DOHH2 (cell line): ENCODE results near the gene TSPAN14.

ENCODE experiments used
- H3F3A ChIP-seq: fragments of 200-600 bp; sonication (generic), shearing (Covaris generic); 2 replicates; pipeline ENCODE4 v1.6.0; 2016; ENCODE audit warnings: antibody characterized with exemption, mild to moderate bottlenecking; ENCODE audit not compliant: control insufficient read depth, insufficient read depth
- H3K27ac ChIP-seq: fragments of 200-600 bp; sonication (generic); 2 replicates; pipeline ENCODE4 v1.5.1; 2014; ENCODE audit warnings: low read depth, mild to moderate bottlenecking, low read length, moderate library complexity
- H3K27me3 ChIP-seq: fragments of 200-600 bp; sonication (generic); 2 replicates; pipeline ENCODE4 v1.6.1; 2014; ENCODE audit warnings: mild to moderate bottlenecking, low read length, mixed read lengths; ENCODE audit not compliant: control insufficient read depth
- H3K36me3 ChIP-seq: fragments of 200-600 bp; sonication (generic); 2 replicates; pipeline ENCODE4 v1.6.1; 2014; ENCODE audit warnings: mild to moderate bottlenecking, low read length, moderate library complexity, mixed read lengths; ENCODE audit not compliant: control insufficient read depth
- H3K4me1 ChIP-seq: fragments of 200-600 bp; sonication (generic); 2 replicates; pipeline ENCODE4 v1.6.1; 2014; ENCODE audit warnings: mild to moderate bottlenecking, low read length, mixed read lengths; ENCODE audit not compliant: control insufficient read depth
- H3K4me2 ChIP-seq: fragments of 200-600 bp; sonication (generic); 2 replicates; pipeline ENCODE4 v1.6.0; 2014; ENCODE audit warnings: mild to moderate bottlenecking, low read length, moderate library complexity
- H3K4me3 ChIP-seq: fragments of 200-600 bp; sonication (generic); 2 replicates; pipeline ENCODE4 v1.5.1; 2014; ENCODE audit warnings: mild to moderate bottlenecking, low read length, mixed read lengths
- H3K79me2 ChIP-seq: fragments of 200-600 bp; sonication (generic); 2 replicates; pipeline ENCODE4 v1.6.1; 2014; ENCODE audit warnings: mild to moderate bottlenecking, low read length, mixed read lengths; ENCODE audit not compliant: control insufficient read depth
- H3K9me2 ChIP-seq: fragments of 200-600 bp; sonication (generic); replicated peaks from 2 replicates; pipeline ENCODE4 v1.6.1; 2014; ENCODE audit warnings: mild to moderate bottlenecking, low read length, mixed read lengths; ENCODE audit not compliant: control insufficient read depth
- H3K9me3 ChIP-seq: fragments of 200-600 bp; sonication (generic); 2 replicates; pipeline ENCODE4 v1.6.1; 2014; ENCODE audit warnings: antibody characterized with exemption, low read length, mixed read lengths; ENCODE audit not compliant: control insufficient read depth, insufficient read depth
- H4K20me1 ChIP-seq: fragments of 200-600 bp; sonication (generic); 2 replicates; pipeline ENCODE4 v1.6.0; 2014; ENCODE audit warnings: low read depth, mild to moderate bottlenecking, antibody characterized with exemption, low read length, moderate library complexity; ENCODE audit not compliant: control insufficient read depth, insufficient read depth
- EZH2phosphoT487 ChIP-seq: fragments of 200-600 bp; sonication (generic); IDR thresholded peaks from 2 replicates; pipeline ENCODE4 v1.6.1; 2017; ENCODE audit warnings: borderline replicate concordance, mild to moderate bottlenecking, antibody characterized with exemption, low read length, moderate library complexity, mixed read lengths
- TF ChIP-seq, protein P1 (sequence below): fragments of 200-600 bp; sonication (generic); IDR thresholded peaks from one replicate; pipeline ENCODE4 v1.5.1; 2014; ENCODE audit warnings: antibody characterized with exemption, mild to moderate bottlenecking, low read depth, low read length; ENCODE audit not compliant: poor library complexity, severe bottlenecking

The TSPAN14 gene

DNA sequence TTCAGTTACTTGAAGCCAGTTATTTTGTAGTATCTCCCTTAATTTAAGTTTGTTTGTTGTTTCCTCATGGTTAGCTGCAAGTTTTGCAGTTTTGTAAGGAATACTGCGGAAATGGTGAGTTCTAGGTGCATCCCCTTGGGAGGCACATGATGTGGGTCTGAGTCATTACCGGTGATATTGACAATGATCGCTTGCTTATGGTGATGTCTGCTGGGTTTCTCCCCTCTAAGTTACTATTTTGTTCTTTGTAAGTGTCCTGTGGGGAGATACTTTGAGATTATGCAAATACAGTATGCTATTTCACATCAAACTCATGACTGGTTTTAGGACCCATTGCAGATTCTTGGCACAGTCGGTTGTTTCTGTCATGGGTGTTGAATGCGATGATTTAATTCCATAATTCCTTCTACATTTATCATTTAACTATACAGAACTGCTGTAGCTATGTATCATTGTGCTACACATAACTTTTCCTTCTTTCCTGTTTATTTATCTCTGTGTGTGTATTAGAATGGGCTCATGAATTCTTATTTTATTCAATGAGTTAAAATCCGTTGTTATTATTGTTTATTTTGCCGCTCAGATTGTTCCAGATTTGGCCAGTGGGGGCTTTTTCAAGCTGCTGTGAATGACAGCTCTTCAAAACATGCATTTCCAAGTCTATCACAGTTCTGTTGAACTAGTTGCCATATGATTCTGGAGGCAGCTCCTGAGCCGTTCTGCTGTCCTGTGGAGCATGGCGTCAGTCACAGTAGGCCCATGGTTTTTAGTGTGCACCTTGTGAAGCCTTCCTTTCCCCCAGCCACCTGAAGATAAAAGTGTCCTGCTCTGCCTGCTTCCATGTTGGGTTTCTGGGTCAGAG lies 18.4 kb downstream of the TSPAN14 start:
- Histone ChIP-seq H3K4me3 (peak overlapping the region; percentile 46), H3K9me3 (no peaks in the 10 kb centered on the region), H3F3A (peaks cover 17% of the 10 kb centered on the region), H3K27ac (peak overlapping the region; percentile 85), H3K79me2 (peaks cover 74% of the 10 kb centered on the region), H3K4me1 (peaks cover 76% of the 10 kb centered on the region), H3K9me2 (no peaks in the 10 kb centered on the region), H3K27me3 (no peaks in the 10 kb centered on the region), H4K20me1 (no peaks in the 10 kb centered on the region), H3K36me3 (peaks cover 33% of the 10 kb centered on the region), H3K4me2 (peak overlapping the region; percentile 54)
- no peak for TF ChIP-seq EZH2phosphoT487
- TF ChIP-seq, protein P1, sequence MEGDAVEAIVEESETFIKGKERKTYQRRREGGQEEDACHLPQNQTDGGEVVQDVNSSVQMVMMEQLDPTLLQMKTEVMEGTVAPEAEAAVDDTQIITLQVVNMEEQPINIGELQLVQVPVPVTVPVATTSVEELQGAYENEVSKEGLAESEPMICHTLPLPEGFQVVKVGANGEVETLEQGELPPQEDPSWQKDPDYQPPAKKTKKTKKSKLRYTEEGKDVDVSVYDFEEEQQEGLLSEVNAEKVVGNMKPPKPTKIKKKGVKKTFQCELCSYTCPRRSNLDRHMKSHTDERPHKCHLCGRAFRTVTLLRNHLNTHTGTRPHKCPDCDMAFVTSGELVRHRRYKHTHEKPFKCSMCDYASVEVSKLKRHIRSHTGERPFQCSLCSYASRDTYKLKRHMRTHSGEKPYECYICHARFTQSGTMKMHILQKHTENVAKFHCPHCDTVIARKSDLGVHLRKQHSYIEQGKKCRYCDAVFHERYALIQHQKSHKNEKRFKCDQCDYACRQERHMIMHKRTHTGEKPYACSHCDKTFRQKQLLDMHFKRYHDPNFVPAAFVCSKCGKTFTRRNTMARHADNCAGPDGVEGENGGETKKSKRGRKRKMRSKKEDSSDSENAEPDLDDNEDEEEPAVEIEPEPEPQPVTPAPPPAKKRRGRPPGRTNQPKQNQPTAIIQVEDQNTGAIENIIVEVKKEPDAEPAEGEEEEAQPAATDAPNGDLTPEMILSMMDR: peak; percentile 15

GRCh38 chr10:80473096-80473657 lies 19.1 kb downstream of the TSPAN14 start:
- Histone ChIP-seq H3K79me2 (peaks cover 74% of the 10 kb centered on the region), H3F3A (peaks cover 17% of the 10 kb centered on the region), H3K4me2 (peak overlapping the region; percentile 54), H3K36me3 (peaks cover 36% of the 10 kb centered on the region), H3K27ac (peak overlapping the region; percentile 85), H3K27me3 (no peaks in the 10 kb centered on the region), H3K9me2 (no peaks in the 10 kb centered on the region), H3K9me3 (no peaks in the 10 kb centered on the region), H3K4me3 (peak overlapping the region; percentile 46), H3K4me1 (peaks cover 69% of the 10 kb centered on the region), H4K20me1 (no peaks in the 10 kb centered on the region)
- TF ChIP-seq, protein P1: peak; percentile 6
- TF ChIP-seq EZH2phosphoT487: no peak

- peaks cover 17% of the 10 kb centered on the region for H3F3A ChIP-seq
- peaks cover 69% of the 10 kb centered on the region for H3K79me2 ChIP-seq
- no peaks in the 10 kb centered on the region for H3K9me2 ChIP-seq
- peak overlapping the region; percentile 85 for H3K27ac ChIP-seq
- no peak for TF ChIP-seq EZH2phosphoT487
- TF ChIP-seq, protein P1: no peak
- no peaks in the 10 kb centered on the region for H4K20me1 ChIP-seq
- peaks cover 2% of the 10 kb centered on the region; the same call in 1 of the 2 replicates for H3K9me3 ChIP-seq
- peak overlapping the region; percentile 54 for H3K4me2 ChIP-seq
- no peaks in the 10 kb centered on the region for H3K27me3 ChIP-seq
- peaks cover 61% of the 10 kb centered on the region for H3K4me1 ChIP-seq
- peaks cover 36% of the 10 kb centered on the region for H3K36me3 ChIP-seq
- H3K4me3 ChIP-seq: peak overlapping the region; percentile 46
Observed at GRCh38 chr10:80473692-80474596, 19.8 kb downstream of the TSPAN14 start.
